ENCODE data around the gene HERPUD2.
"Not testable (repeated sequence)": the region's sequence is repeated elsewhere in the genome, so short reads cannot be mapped to it uniquely, and the experiment has no call there.

Gene HERPUD2

DNA sequence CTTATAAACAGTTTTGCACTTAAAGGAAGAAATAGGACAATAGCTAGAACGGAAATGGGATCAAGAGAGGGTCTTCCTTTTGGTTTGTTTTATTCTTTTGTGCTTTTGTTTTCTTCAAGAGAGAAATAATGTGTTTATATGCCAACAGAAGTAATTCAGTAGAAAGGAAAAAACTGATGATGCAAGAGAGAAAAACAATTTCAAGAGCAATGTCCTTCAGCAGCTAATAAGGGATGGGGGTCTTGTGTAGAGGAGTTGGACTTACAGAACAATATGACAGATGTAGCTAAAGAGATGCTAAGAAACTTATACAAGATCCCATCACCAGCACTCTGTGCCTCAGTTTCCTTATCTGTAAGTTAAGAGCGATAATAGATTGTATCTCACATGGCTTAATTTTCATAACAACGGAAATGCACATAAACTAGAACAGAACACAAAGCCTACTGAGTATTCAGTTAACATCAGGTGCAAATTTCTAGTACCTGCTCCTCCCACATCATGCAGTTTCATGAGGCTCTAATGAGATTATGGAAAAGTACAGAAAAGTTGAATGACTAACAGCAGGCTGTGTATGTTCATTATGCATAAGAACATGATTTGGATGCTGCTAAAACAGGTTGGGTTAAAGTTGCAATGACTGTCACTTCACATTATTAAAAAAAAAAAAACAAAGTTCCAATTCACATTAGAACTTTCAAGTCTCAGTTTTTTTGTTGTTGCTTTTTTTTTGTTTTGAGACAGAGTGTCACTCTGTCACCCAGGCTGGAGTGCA, 17.2 kb downstream of the HERPUD2 start:
- TF ChIP-seq, protein P1, sequence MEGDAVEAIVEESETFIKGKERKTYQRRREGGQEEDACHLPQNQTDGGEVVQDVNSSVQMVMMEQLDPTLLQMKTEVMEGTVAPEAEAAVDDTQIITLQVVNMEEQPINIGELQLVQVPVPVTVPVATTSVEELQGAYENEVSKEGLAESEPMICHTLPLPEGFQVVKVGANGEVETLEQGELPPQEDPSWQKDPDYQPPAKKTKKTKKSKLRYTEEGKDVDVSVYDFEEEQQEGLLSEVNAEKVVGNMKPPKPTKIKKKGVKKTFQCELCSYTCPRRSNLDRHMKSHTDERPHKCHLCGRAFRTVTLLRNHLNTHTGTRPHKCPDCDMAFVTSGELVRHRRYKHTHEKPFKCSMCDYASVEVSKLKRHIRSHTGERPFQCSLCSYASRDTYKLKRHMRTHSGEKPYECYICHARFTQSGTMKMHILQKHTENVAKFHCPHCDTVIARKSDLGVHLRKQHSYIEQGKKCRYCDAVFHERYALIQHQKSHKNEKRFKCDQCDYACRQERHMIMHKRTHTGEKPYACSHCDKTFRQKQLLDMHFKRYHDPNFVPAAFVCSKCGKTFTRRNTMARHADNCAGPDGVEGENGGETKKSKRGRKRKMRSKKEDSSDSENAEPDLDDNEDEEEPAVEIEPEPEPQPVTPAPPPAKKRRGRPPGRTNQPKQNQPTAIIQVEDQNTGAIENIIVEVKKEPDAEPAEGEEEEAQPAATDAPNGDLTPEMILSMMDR (IDR thresholded peaks at IDR 0.05; ENCODE audit: control extremely low read depth, extremely low read depth, low read depth, missing control alignments), result no peak
- no peak for DNase-seq (ENCODE audit: extremely low spot score)
- POLR2A ChIA-PET, result no interaction called here
- CTCF ChIA-PET, result interaction anchor here (1.0 kb wide), 1 partner anchor 14 kb away, joined by 3 read pairs; no protein-coding TSS in a partner anchor

DNA sequence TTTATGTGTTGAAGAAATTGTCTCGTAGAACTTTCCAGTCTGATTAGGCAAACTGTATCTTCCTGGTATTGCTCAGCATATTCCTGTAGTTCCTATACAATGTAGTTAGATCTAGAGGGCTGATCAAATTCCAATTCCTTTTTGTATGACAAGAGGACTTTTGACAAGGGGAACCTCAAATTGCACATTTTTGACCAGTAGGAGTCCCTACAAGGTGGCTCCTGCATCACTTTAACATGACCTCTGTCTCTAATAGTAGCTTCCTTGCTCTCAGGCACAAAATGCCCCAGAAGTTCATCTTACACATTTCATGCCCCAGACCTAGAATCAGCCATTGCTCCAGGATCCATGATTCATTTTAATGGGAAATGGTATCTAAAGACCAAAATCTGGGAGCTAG, 18.7 kb downstream of the HERPUD2 start:
- no peak for DNase-seq (ENCODE audit: extremely low spot score)
- CTCF ChIA-PET, result interaction anchor here (0.8 to 3.1 kb wide), 5 partner anchors 10 to 32 kb away, joined by 3 to 11 read pairs (median 6); partner anchors contain the start of gene HERPUD2
- TF ChIP-seq, protein P1 (IDR thresholded peaks at IDR 0.05; ENCODE audit: control extremely low read depth, extremely low read depth, low read depth, missing control alignments), result peak; percentile 3
- POLR2A ChIA-PET, result no interaction called here

DNA sequence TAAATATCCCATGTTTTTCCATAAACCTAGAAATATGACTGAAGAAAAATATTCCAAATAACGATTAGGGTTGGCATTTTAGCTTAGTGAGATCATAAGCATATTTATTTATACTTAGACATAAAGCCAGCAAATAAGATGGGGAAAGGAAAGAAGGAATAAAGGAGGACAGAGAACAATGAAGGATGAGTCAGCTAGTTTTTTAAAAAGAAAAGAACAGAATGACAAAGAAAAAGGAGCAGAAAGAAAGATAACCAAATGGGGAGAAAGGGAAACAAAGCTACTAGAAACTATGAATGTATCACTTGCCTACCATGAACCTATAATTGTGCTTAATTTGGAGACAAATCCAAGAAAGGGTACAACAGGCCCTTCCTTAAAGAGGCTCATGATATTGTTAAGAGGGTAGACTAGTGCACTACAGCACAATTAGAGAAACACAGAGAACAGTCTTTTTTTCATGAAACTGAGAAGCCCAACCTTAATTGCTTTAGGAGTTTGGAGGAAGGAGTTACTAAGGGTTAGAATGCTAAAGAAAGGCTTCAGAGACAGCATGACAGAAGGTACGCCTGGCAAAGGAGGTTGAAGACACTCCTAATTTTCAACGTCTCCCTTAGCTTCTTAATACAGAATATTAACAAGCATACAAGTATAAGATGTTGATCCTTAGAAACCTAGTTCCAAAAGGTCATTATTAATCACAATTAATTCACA, 23.9 kb downstream of the HERPUD2 start:
- no peak for DNase-seq (ENCODE audit: extremely low spot score)
- POLR2A ChIA-PET, result interaction anchor here (0.9 kb wide), 1 partner anchor 24 kb away, joined by 3 read pairs; the partner anchor contains the start of gene HERPUD2
- TF ChIP-seq, protein P1 (IDR thresholded peaks at IDR 0.05; ENCODE audit: control extremely low read depth, extremely low read depth, low read depth, missing control alignments), result no peak
- CTCF ChIA-PET, result interaction anchor here (0.8 to 1.2 kb wide), 2 partner anchors 22 to 27 kb away, joined by 3 to 4 read pairs; no protein-coding TSS in a partner anchor

DNA sequence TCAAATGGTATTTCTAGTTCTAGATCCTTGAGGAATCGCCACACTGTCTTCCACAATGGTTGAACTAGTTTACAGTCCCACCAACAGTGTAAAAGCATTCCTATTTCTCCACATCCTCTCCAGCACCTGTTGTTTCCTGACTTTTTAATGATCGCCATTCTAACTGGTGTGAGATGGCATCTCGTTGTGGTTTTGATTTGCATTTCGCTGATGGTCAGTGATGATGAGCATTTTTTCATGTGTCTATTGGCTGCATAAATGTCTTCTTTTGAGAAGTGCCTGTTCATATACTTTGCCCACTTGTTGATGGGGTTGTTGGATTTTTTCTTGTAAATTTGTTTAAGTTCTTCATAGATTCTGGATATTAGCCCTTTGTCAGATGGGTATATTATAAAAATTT, 34.5 kb downstream of the HERPUD2 start:
- DNase-seq (ENCODE audit: extremely low spot score); POLR2A ChIA-PET: not testable (repeated sequence)
- CTCF ChIA-PET, result interaction anchor here (1.8 kb wide), 1 partner anchor 247 kb away, joined by 3 read pairs; no protein-coding TSS in a partner anchor

DNA sequence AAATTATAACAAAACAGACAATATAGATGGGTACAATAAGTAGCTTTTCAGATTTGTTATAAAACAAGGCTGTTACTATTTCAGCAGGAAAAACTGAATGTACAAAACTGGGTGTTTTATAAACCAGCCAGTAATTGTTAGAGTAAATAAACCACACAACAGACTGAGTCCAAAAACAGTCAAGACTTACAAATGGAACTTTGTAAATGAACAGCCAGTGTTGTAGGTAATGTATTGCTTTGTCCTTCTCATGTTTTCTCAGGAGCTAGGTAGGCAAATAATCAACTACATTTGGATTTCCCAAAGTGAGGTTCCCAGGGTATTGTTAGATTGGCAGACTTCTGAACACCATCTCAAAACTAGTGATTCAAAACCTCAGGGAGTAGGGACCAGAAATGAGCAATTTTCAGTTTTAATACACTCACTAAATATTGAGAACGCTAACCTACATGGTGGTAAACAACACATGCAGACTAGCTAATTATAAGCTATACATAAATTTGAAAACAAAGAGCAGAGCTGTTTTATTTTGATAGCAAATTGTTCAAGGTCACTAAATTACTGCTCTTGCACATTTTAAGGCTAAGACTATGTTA, 36.2 kb downstream of the HERPUD2 start:
- ChIA-PET CTCF (interaction anchor here (0.8 to 1.8 kb wide), 3 partner anchors 21 to 248 kb away, joined by 3 to 4 read pairs (median 3); no protein-coding TSS in a partner anchor), POLR2A (interaction anchor here (0.6 kb wide), 1 partner anchor 279 kb away, joined by 3 read pairs; no protein-coding TSS in a partner anchor)
- DNase-seq (ENCODE audit: extremely low spot score), result no peak
- TF ChIP-seq, protein P1 (IDR thresholded peaks at IDR 0.05; ENCODE audit: control extremely low read depth, extremely low read depth, low read depth, missing control alignments), result no peak

DNA sequence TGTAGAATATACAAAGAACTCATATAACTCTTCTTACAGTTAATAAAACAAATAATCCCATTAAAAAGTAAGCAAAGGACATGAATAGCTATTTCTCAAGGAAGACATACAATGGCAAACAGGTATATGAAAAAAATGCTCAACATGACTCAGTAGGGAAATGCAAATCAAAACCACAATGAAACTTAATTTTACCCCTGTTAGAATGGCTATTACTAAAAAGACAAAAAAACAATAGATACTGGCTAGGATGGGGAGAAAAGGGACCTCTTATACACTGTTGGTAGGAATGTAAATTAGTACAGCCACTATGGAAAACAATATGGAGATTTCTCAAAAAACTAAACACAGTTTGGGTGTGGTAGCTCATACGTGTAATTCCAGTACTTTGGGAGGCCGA, 37.8 kb downstream of the HERPUD2 start:
- ChIA-PET POLR2A (no interaction called here), CTCF (interaction anchor here (1.1 to 1.2 kb wide), 2 partner anchors 9 to 43 kb away, joined by 3 read pairs; no protein-coding TSS in a partner anchor)
- no peak for DNase-seq (ENCODE audit: extremely low spot score)
- TF ChIP-seq, protein P1 (IDR thresholded peaks at IDR 0.05; ENCODE audit: control extremely low read depth, extremely low read depth, low read depth, missing control alignments), result no peak

DNA sequence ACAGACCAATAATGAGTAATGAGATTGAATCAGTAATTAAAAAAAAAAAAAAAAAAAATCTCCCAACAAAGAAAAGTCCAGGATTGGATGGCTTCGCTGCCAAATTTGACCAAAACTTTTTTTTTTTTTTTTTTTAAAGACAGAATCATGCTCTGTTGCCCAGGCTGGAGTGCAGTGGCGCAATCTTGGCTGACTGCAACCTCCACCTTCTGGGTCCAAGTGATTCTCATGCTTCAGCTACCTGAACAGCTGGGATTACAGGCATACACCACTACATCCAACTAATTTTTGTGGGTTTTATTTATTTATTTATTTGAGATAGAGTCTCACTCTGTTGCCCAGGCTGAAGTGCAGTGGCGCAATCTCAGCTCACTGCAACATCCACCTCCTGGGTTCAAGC, 40.4 kb downstream of the HERPUD2 start:
- CTCF ChIA-PET, result interaction anchor here (1.2 to 1.4 kb wide), 2 partner anchors 10 to 262 kb away, joined by 3 read pairs; no protein-coding TSS in a partner anchor
- POLR2A ChIA-PET, result not testable (repeated sequence)

More for the DNA sequence above, 40.4 kb downstream of the HERPUD2 start:
- DNase-seq (ENCODE audit: extremely low spot score), result not testable (repeated sequence)

All from GM10248 (cell line).